GM18873 (cell line): ENCODE results near the gene EOMES.
A peak's percentile ranks its signal among the peaks of the same experiment; 100 is the strongest.

Source experiments
- ATAC-seq: cut with Tn5 transposase; IDR thresholded peaks from one replicate; pipeline ENCODE4 v1.9.1; 2021; ENCODE audit warnings: mild to moderate bottlenecking, moderate library complexity, moderate number of reproducible peaks; ENCODE audit not compliant: unreplicated experiment, low FRiP score

Gene EOMES

GRCh38 chr3:27685474-27685873, 36.6 kb downstream of the EOMES start:
- ATAC-seq = no peak

GRCh38 chr3:27684302-27684701, 37.8 kb downstream of the EOMES start:
- ATAC-seq = no peak

- ATAC-seq = peak; percentile 54
Measured at GRCh38 chr3:27681249-27681748, 40.8 kb downstream of the EOMES start.

- peak; percentile 12 for ATAC-seq
Measured at GRCh38 chr3:27680517-27681246, 41.4 kb downstream of the EOMES start.

GRCh38 chr3:27679691-27680090, 42.4 kb downstream of the EOMES start:
- ATAC-seq = no peak

- ATAC-seq = no peak
Measured at GRCh38 chr3:27678234-27678633, 43.9 kb downstream of the EOMES start.

- ATAC-seq = no peak
Measured at GRCh38 chr3:27677565-27677964, 44.6 kb downstream of the EOMES start.

- no peak for ATAC-seq
Measured at GRCh38 chr3:27675287-27675686, 46.8 kb downstream of the EOMES start.

- no peak for ATAC-seq
Measured at GRCh38 chr3:27673701-27674100, 48.4 kb downstream of the EOMES start.

- no peak for ATAC-seq
Measured at GRCh38 chr3:27671101-27671500, 51.0 kb downstream of the EOMES start.

- no peak for ATAC-seq
Measured at GRCh38 chr3:27670619-27671018, 51.5 kb downstream of the EOMES start.

GRCh38 chr3:27669591-27669990, 52.5 kb downstream of the EOMES start:
- ATAC-seq = peak; percentile 56

- no peak for ATAC-seq
Measured at GRCh38 chr3:27667751-27668150, 54.4 kb downstream of the EOMES start.

GRCh38 chr3:27666708-27667107, 55.4 kb downstream of the EOMES start:
- no peak for ATAC-seq

- peak; percentile 47 for ATAC-seq
Measured at GRCh38 chr3:27666272-27666671, 55.9 kb downstream of the EOMES start.
